ENCODE results near the gene KRTAP10-11.

KRTAP10-11 gene

GRCh38 chr21:44667612-44668011, 21.4 kb downstream of the KRTAP10-11 start:
- no peak for TF ChIP-seq ZNF274 (IDR thresholded peaks at IDR 0.05; ENCODE audit: low read depth, low read length)
- TF ChIP-seq SUZ12 (IDR thresholded peaks at IDR 0.05; ENCODE audit: extremely low read depth, insufficient read depth, insufficient read length): no peak
- no peak for TF ChIP-seq YY1 (IDR thresholded peaks at IDR 0.05; ENCODE audit: insufficient read depth, insufficient read length)
- Histone ChIP-seq H3K27me3 (ENCODE audit: insufficient read depth, insufficient read length) (no peaks in the 10 kb centered on the region), H3K36me3 (ENCODE audit: insufficient read depth, insufficient read length, low read length) (no peaks in the 10 kb centered on the region), H3K9me3 (ENCODE audit: insufficient read depth, low read length) (peaks cover 60% of the 10 kb centered on the region), H3K9ac (ENCODE audit: insufficient read length, low read depth) (no peak overlapping the region), H3K4me1 (ENCODE audit: insufficient read depth, insufficient read length) (no peaks in the 10 kb centered on the region), H3K4me3 (ENCODE audit: insufficient read length, low read depth) (no peak overlapping the region)
- DNase-seq (ENCODE audit: low read depth, low spot score): no peak

- no peaks in the 10 kb centered on the region for H3K36me3 ChIP-seq (ENCODE audit: insufficient read depth, insufficient read length, low read length)
- H3K4me1 ChIP-seq (ENCODE audit: insufficient read depth, insufficient read length): no peaks in the 10 kb centered on the region
- TF ChIP-seq SUZ12 (IDR thresholded peaks at IDR 0.05; ENCODE audit: extremely low read depth, insufficient read depth, insufficient read length) (no peak), YY1 (IDR thresholded peaks at IDR 0.05; ENCODE audit: insufficient read depth, insufficient read length) (no peak), ZNF274 (IDR thresholded peaks at IDR 0.05; ENCODE audit: low read depth, low read length) (no peak)
These were observed 24.6 kb downstream of the KRTAP10-11 start for GRCh38 chr21:44670642-44671432.

GRCh38 chr21:44671911-44672310, 25.7 kb downstream of the KRTAP10-11 start:
- H3K27me3 ChIP-seq (ENCODE audit: insufficient read depth, insufficient read length): no peaks in the 10 kb centered on the region
- H3K9ac ChIP-seq (ENCODE audit: insufficient read length, low read depth): no peak overlapping the region
- H3K9me3 ChIP-seq (ENCODE audit: insufficient read depth, low read length): peaks cover 60% of the 10 kb centered on the region
- no peaks in the 10 kb centered on the region for H3K36me3 ChIP-seq (ENCODE audit: insufficient read depth, insufficient read length, low read length)
- no peak for DNase-seq (ENCODE audit: low read depth, low spot score)
- H3K4me1 ChIP-seq (ENCODE audit: insufficient read depth, insufficient read length): no peaks in the 10 kb centered on the region
- H3K4me3 ChIP-seq (ENCODE audit: insufficient read length, low read depth): no peak overlapping the region
- no peak for TF ChIP-seq SUZ12 (IDR thresholded peaks at IDR 0.05; ENCODE audit: extremely low read depth, insufficient read depth, insufficient read length)
- TF ChIP-seq ZNF274 (IDR thresholded peaks at IDR 0.05; ENCODE audit: low read depth, low read length): no peak
- TF ChIP-seq YY1 (IDR thresholded peaks at IDR 0.05; ENCODE audit: insufficient read depth, insufficient read length): no peak

More at GRCh38 chr21:44670642-44671432, 24.6 kb downstream of the KRTAP10-11 start:
- H3K27me3 ChIP-seq (ENCODE audit: insufficient read depth, insufficient read length): no peaks in the 10 kb centered on the region
- no peak overlapping the region for H3K4me3 ChIP-seq (ENCODE audit: insufficient read length, low read depth)
- peaks cover 60% of the 10 kb centered on the region for H3K9me3 ChIP-seq (ENCODE audit: insufficient read depth, low read length)
- H3K9ac ChIP-seq (ENCODE audit: insufficient read length, low read depth): no peak overlapping the region
- DNase-seq (ENCODE audit: low read depth, low spot score): no peak

GRCh38 chr21:44677881-44678280, 31.7 kb downstream of the KRTAP10-11 start:
- Histone ChIP-seq H3K9ac (ENCODE audit: insufficient read length, low read depth) (no peak overlapping the region), H3K4me3 (ENCODE audit: insufficient read length, low read depth) (no peak overlapping the region), H3K27me3 (ENCODE audit: insufficient read depth, insufficient read length) (peaks cover 4% of the 10 kb centered on the region), H3K9me3 (ENCODE audit: insufficient read depth, low read length) (peaks cover 21% of the 10 kb centered on the region), H3K4me1 (ENCODE audit: insufficient read depth, insufficient read length) (no peaks in the 10 kb centered on the region), H3K36me3 (ENCODE audit: insufficient read depth, insufficient read length, low read length) (no peaks in the 10 kb centered on the region)
- TF ChIP-seq ZNF274 (IDR thresholded peaks at IDR 0.05; ENCODE audit: low read depth, low read length) (no peak), SUZ12 (IDR thresholded peaks at IDR 0.05; ENCODE audit: extremely low read depth, insufficient read depth, insufficient read length) (no peak), YY1 (IDR thresholded peaks at IDR 0.05; ENCODE audit: insufficient read depth, insufficient read length) (no peak)
- no peak for DNase-seq (ENCODE audit: low read depth, low spot score)

GRCh38 chr21:44681152-44681551, 34.9 kb downstream of the KRTAP10-11 start:
- DNase-seq (ENCODE audit: low read depth, low spot score): no peak
- peaks cover 14% of the 10 kb centered on the region; the same call in 1 of the 2 replicates for H3K9me3 ChIP-seq (ENCODE audit: insufficient read depth, low read length)
- peaks cover 3% of the 10 kb centered on the region for H3K4me1 ChIP-seq (ENCODE audit: insufficient read depth, insufficient read length)
- H3K4me3 ChIP-seq (ENCODE audit: insufficient read length, low read depth): no peak overlapping the region
- TF ChIP-seq ZNF274 (IDR thresholded peaks at IDR 0.05; ENCODE audit: low read depth, low read length) (no peak), YY1 (IDR thresholded peaks at IDR 0.05; ENCODE audit: insufficient read depth, insufficient read length) (no peak), SUZ12 (IDR thresholded peaks at IDR 0.05; ENCODE audit: extremely low read depth, insufficient read depth, insufficient read length) (no peak)
- peaks cover 20% of the 10 kb centered on the region for H3K27me3 ChIP-seq (ENCODE audit: insufficient read depth, insufficient read length)
- no peak overlapping the region for H3K9ac ChIP-seq (ENCODE audit: insufficient read length, low read depth)
- no peaks in the 10 kb centered on the region for H3K36me3 ChIP-seq (ENCODE audit: insufficient read depth, insufficient read length, low read length)

- H3K36me3 ChIP-seq (ENCODE audit: insufficient read depth, insufficient read length, low read length): no peaks in the 10 kb centered on the region
- no peak within 1 kb of the TSS for H3K4me3 ChIP-seq (ENCODE audit: insufficient read length, low read depth)
- no peak for DNase-seq (ENCODE audit: low read depth, low spot score)
These were observed 35.8 kb downstream of the KRTAP10-11 start, which contains the start of gene KRTAP12-1 for GRCh38 chr21:44681861-44682579. Gene KRTAP12-1, minus strand, starts transcription at chr21:44682163. Its CDS starts 40 bp downstream, at chr21:44682123.

More at GRCh38 chr21:44681861-44682579, 35.8 kb downstream of the KRTAP10-11 start, which contains the start of gene KRTAP12-1:
- no peak for TF ChIP-seq ZNF274 (IDR thresholded peaks at IDR 0.05; ENCODE audit: low read depth, low read length)
- TF ChIP-seq SUZ12 (IDR thresholded peaks at IDR 0.05; ENCODE audit: extremely low read depth, insufficient read depth, insufficient read length): no peak
- no peak for TF ChIP-seq YY1 (IDR thresholded peaks at IDR 0.05; ENCODE audit: insufficient read depth, insufficient read length)
- peaks cover 14% of the 10 kb centered on the region; the same call in 1 of the 2 replicates for H3K9me3 ChIP-seq (ENCODE audit: insufficient read depth, low read length)
- H3K4me1 ChIP-seq (ENCODE audit: insufficient read depth, insufficient read length): peaks cover 7% of the 10 kb centered on the region
- H3K27me3 ChIP-seq (ENCODE audit: insufficient read depth, insufficient read length): peaks cover 20% of the 10 kb centered on the region
- no peak within 1 kb of the TSS for H3K9ac ChIP-seq (ENCODE audit: insufficient read length, low read depth)
